ENCODE data around the gene TDRD3.
A peak's percentile ranks its signal among the peaks of the same experiment; 100 is the strongest.

TDRD3 gene

GRCh38 chr13:60351855-60352615 lies 45.0 kb upstream of the TDRD3 start:
- H3K9ac ChIP-seq = no peak overlapping the region

DNA sequence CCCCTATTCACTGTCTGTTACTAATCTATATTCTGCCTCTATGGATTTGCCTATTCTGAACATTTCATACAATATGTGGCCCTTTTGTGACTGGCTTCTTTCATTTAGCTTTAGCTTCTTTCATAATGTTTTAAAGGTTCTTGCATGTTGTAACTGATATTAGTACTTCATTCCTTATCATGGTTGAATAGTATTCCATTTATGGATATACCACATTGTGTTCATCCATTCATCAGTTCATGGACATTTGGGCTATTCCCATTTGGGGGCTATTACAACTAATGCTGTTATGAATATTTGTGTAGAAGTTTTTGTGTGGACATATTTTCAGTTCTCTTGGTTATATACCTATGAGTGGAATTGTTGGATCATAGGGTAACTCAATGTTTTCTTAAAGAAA lies 44.4 kb upstream of the TDRD3 start:
- H3K4me2 ChIP-seq (ENCODE audit: low read length) = no peak overlapping the region
- no peaks in the 10 kb centered on the region for H3K36me3 ChIP-seq (ENCODE audit: control insufficient read depth, insufficient read depth, low read length)
- no peaks in the 10 kb centered on the region for H3K27me3 ChIP-seq (ENCODE audit: control insufficient read depth, insufficient read depth, low read length)

More at GRCh38 chr13:60351855-60352615, 45.0 kb upstream of the TDRD3 start:
- Histone ChIP-seq H3K9me3 (ENCODE audit: control insufficient read depth, low read length) (no peaks in the 10 kb centered on the region), H3K4me2 (ENCODE audit: low read length) (no peak overlapping the region), H3K36me3 (ENCODE audit: control insufficient read depth, insufficient read depth, low read length) (no peaks in the 10 kb centered on the region), H3K27ac (no peak overlapping the region), H3K4me1 (no peaks in the 10 kb centered on the region), H3K4me3 (ENCODE audit: low read depth, low read length) (no peak overlapping the region), H3K27me3 (ENCODE audit: control insufficient read depth, insufficient read depth, low read length) (no peaks in the 10 kb centered on the region), H2AFZ (peak overlapping the region; percentile 28), H3K79me2 (no peaks in the 10 kb centered on the region)
- TF ChIP-seq CTCF (IDR thresholded peaks at IDR 0.05) = no peak

DNA sequence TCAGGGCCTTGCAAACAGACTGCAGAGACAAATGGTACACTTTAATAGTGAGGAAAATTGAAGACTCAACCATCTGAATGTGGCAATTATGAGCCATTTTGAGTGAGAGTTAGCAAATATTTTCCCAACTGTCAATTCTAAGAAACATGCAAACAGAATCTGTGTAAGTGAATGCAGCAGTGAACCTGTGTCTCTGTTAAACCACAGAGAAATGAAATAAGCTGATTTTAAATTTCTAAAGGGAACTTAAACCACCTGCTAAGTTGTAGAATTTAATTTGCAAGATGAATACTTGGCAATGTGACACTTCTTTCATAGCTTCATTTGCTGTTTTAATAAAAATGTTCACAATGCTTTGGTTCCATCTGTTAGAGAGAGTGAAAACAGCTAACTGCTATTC lies 42.0 kb upstream of the TDRD3 start:
- no peak overlapping the region for H3K4me3 ChIP-seq (ENCODE audit: low read depth, low read length)
- no peaks in the 10 kb centered on the region for H3K36me3 ChIP-seq (ENCODE audit: control insufficient read depth, insufficient read depth, low read length)
- H3K79me2 ChIP-seq = no peaks in the 10 kb centered on the region
- H3K27me3 ChIP-seq (ENCODE audit: control insufficient read depth, insufficient read depth, low read length) = no peaks in the 10 kb centered on the region
- no peaks in the 10 kb centered on the region for H3K4me1 ChIP-seq
- H3K9me3 ChIP-seq (ENCODE audit: control insufficient read depth, low read length) = no peaks in the 10 kb centered on the region
- no peak overlapping the region for H3K27ac ChIP-seq
- no peak overlapping the region for H3K9ac ChIP-seq
- TF ChIP-seq CTCF (IDR thresholded peaks at IDR 0.05) = no peak
- no peak overlapping the region for H3K4me2 ChIP-seq (ENCODE audit: low read length)
- no peak overlapping the region for H2AFZ ChIP-seq

More for the DNA sequence above, 44.4 kb upstream of the TDRD3 start:
- H3K9me3 ChIP-seq (ENCODE audit: control insufficient read depth, low read length) = no peaks in the 10 kb centered on the region
- no peak overlapping the region for H3K4me3 ChIP-seq (ENCODE audit: low read depth, low read length)
- H2AFZ ChIP-seq = no peak overlapping the region
- no peaks in the 10 kb centered on the region for H3K4me1 ChIP-seq
- H3K9ac ChIP-seq = no peak overlapping the region
- no peak for TF ChIP-seq CTCF (IDR thresholded peaks at IDR 0.05)
- H3K27ac ChIP-seq = no peak overlapping the region
- H3K79me2 ChIP-seq = no peaks in the 10 kb centered on the region

DNA sequence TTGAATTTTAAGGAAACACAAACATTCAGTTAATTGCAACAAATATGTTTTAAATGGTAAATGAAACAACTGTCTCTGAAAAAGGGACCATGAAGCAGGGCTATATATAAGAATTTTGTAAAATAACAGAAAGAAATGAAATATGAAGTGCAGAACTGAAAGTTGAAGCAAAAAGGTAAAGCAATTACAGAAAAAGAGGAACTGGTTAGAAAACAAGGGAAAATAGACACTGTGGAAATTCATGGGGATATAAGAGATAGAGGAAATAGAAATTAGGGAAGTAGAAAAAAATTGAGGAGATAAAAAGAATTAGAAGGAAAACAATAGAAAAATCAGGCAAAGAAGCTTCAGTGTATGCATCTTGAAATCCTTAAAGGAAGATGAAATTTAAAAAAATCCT lies 40.0 kb upstream of the TDRD3 start:
- Histone ChIP-seq H3K4me1 (no peaks in the 10 kb centered on the region), H3K27ac (no peak overlapping the region), H3K36me3 (ENCODE audit: control insufficient read depth, insufficient read depth, low read length) (no peaks in the 10 kb centered on the region), H3K9ac (no peak overlapping the region), H3K79me2 (no peaks in the 10 kb centered on the region), H3K27me3 (ENCODE audit: control insufficient read depth, insufficient read depth, low read length) (no peaks in the 10 kb centered on the region), H3K4me3 (ENCODE audit: low read depth, low read length) (no peak overlapping the region), H3K4me2 (ENCODE audit: low read length) (no peak overlapping the region), H3K9me3 (ENCODE audit: control insufficient read depth, low read length) (no peaks in the 10 kb centered on the region), H2AFZ (no peak overlapping the region)
- TF ChIP-seq CTCF (IDR thresholded peaks at IDR 0.05) = no peak

DNA sequence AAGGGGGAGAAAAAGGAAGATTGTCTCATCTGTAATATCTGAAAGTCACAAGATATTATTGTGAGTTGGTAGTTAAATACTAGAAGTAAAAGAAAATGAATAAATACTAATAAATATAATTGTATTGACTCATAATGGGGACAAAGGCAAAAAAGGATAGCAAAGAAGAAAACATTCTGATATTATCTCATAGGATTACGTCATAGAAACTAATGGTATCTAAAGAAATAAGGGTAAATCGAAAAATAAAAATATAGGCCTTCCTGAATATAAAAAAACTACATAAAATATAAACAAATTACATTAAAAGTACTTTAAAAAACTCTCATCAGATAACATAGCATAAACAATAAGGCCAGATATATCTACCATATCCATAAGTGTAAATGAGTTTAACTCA lies 38.6 kb upstream of the TDRD3 start:
- Histone ChIP-seq H3K4me3 (ENCODE audit: low read depth, low read length) (no peak overlapping the region), H3K27ac (no peak overlapping the region), H2AFZ (no peak overlapping the region), H3K79me2 (no peaks in the 10 kb centered on the region), H3K27me3 (ENCODE audit: control insufficient read depth, insufficient read depth, low read length) (no peaks in the 10 kb centered on the region), H3K9me3 (ENCODE audit: control insufficient read depth, low read length) (no peaks in the 10 kb centered on the region), H3K4me1 (no peaks in the 10 kb centered on the region), H3K9ac (no peak overlapping the region), H3K36me3 (ENCODE audit: control insufficient read depth, insufficient read depth, low read length) (no peaks in the 10 kb centered on the region), H3K4me2 (ENCODE audit: low read length) (no peak overlapping the region)
- TF ChIP-seq CTCF (IDR thresholded peaks at IDR 0.05) = no peak
